GM15510 (cell line): Measurements from ENCODE around the gene MYO3B.

Experiments used
- POLR2A ChIP-seq: IDR thresholded peaks from 3 replicates; pipeline ENCODE4 v1.6.1; 2011; ENCODE audit warnings: borderline replicate concordance; ENCODE audit not compliant: insufficient read length; ENCODE audit errors: extremely low read depth

The MYO3B gene

DNA sequence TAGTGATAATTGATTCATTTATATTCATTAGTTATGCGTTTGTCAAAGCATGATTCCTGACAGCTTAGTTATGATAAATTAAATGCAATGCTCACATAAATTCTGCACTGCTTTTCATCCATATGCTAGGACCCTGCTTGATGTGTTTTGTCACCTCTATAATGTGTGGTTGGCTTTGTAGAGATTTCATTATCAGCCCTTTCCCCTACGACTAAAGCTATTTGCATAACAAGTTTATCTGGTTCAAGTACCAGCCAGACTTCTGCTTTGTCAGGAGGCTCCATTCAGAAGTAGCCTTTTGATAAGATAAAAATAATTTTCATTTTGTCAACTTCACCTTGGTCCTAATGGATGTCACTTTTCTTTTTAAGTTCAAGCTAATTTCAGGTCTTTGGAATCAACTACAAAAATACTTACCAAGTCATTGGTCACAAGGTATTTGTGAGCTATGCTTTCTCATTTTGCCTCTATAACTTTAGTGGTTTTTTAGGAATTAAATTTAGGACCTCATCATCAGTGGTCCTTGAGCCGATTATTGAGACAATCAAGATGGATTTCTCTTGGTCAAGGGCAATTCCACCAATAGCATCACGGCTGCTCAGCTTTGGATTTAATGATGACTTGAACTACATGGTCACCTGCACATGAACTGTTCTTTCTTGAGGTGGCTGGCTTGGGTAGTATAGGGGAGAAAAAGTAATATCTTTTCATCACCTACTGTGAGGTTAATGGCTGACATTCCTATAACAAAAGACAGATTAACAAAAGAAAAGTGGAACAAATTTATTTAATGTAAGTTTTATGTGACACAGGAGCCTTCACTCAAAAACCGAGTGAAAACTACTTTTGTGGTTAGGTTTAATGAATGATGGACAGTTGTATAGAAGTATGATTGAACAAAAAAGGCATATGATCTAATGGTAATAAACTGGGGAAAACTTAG, 162.1 kb downstream of the MYO3B start:
- no peak for TF ChIP-seq POLR2A

DNA sequence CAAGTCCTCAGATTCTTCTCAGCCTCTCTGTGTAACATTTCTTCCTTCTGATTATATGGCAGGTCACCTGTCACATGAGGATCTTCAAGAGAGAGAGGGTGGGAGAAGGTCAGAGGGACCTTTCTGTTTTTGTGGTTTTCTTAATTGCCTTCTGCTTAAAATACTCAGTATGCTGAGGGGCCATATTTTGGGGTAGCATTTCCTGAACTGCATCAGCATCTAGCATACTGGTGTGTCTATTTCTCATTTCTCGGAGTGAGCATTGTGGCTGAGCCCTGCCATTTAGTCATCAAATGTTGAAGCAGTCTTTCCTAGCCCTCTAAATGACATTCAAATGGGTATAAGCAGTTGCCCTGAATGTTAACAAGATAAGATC, 162.7 kb downstream of the MYO3B start:
- no peak for TF ChIP-seq POLR2A

DNA sequence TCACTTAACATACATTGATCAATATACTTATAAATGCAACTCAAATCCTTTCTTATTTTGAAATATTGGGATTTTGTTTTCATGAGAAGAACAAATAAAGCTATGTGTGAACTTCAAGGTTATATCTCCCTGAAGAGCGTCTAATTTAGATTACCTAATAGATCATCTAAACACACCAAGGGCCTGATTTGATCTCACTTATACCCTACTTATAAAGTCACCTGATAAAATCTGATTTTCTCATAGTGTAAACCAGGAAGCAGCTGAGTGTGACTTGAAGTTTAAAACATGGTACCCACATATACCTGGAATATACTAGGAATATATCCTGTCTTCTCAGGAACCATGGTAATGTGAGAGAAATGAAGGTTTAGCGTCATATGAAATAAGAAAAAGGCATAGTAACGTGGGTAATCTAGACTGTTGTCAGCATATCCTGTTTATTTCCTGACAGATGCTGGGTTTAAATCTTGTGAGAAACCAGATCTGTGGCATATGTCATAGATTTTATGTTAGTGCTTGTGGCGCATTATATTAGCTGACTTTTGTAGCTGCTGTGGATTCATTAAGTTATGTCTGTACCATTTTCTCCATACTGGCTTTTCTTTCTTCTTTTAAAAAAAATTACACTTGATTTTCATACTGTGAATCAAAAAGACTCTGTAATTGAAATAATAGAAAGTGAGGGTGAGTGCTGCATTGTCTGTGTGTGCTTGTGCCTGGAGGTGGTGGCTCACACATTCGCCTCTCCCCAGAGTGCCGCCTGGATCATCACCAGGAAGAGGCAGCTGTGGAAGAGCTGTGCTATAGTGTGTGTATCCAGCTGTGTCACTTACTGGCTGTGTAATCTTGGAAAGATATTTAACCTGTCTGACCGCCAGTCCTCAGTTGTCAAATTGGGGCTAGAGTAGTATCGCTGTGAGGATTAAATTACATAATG, 164.0 kb downstream of the MYO3B start:
- no peak for TF ChIP-seq POLR2A

DNA sequence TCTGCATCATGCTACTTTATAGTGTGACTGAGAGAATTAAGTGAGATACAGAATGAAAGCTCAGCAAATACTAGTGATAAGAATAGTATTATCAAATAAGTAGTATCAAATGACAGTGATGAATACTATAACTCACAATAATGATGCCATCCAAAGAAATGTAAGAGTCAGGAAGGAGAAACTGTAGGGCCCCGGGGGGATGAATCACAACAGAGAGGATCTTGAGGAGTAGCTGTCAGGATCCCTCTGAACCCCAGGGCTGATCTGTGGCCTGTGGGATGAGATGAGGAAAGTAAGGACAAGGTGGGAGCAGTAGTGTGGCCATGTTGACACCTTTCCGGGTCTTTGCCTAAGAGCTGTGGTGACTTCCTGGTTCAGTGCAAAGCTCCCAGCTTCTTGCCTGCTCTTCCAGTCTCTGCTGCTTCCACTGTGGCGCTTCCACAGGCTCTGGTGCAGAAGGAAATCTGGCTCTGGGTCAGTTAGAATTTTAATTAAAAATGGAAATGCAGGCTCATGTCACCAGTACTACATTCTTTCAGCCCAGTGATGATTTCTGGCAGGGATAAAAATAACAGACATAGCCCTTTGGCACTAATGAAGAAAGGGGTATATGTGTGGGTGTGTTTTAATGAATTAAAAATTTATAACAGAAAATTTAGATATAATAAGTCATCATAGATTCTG, 166.9 kb downstream of the MYO3B start:
- no peak for TF ChIP-seq POLR2A

DNA sequence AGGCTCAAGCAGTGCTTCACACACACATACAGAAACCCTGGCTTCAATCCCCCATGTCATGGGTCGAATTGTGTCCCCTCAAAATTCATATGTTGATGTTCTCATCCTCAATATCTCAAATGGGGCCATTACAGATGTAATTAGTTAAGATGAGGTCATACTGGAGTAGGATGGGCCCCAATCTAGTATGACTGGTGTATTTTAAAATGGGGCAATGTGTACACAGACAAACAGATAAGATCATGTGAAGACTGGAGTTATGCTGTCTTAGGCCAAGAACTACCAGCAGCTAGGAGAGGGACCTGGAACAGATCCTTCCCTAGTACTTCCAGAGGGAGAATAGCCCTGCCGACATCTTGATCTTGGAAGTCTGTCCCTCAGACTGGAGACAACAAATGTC, 167.7 kb downstream of the MYO3B start:
- TF ChIP-seq POLR2A = no peak

DNA sequence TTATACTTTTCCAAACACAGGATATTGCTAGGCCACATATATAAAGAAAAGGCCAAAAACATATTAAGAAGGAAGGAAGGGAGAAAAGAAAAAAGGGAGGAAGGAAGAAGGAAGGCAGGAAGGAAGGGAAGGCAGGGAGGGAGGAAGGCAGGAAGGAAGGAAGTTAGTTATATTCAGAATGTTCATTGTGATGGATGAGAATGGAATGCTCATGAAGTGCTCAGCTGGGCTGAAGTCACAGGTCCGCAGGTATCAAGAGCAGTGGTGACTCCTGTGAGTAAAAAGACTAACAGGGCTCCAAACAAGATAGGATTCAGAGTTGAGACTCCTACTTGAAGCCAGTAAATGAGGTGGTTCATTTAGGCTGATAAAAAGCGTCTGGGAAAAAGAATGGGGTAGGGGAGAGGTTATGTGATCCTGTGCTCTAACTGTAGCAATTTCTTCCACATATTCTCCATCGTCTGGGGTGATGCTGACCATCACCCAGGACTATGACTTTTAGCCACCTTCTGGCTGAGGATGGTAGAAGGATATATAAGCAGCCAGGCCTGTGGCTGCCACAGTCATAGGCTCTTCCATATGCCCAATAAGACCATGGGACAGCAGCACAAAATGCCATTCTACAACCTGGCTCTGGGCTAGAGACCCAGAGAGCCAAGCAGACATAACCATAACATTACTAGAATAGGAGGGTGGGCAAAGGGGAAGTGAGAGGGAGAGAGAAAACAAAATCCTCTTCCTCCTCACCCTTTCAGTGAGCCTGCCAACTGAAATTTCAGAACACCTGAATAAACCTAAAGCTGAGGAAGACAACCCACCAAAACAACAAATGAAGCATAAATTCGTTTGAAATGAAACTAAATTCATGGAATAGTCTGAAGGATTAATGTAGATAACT, 173.2 kb downstream of the MYO3B start:
- TF ChIP-seq POLR2A = no peak

DNA sequence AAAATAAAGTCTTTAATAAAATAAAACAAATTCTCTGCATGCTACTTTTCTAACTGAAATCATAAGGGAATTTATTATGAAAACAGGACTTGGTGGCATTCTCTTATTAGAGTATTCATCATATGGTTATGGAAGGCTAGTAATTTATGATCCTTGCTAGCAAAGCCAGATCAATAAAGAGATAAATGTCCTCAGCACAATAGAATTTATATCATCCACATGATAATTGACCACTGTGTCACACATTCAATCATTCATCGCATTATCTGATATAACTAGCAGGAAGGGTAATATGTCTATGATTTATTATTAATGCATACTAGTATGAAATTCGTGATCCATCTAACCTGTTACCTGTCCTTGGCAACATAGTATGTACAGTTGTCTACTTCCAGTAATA, 175.8 kb downstream of the MYO3B start:
- no peak for TF ChIP-seq POLR2A

DNA sequence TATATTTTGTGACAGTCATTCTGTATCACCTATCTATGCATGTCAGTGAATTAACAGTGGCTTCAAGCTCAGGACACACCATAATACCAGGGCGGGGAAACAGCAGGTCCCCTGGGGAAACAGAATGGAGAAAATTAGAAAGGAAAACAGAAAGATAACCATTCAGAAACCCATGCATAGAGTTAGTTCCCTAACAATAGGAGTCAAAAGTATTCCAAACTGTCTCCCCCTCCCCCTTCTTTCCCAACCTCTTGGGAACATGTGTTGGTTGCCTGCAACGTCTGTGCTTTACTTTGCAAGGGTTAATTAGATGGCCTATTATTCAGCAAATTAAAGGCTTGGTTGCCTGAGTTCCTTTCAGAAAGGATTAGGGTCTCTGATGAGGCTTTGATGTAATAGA, 176.4 kb downstream of the MYO3B start:
- TF ChIP-seq POLR2A = no peak

DNA sequence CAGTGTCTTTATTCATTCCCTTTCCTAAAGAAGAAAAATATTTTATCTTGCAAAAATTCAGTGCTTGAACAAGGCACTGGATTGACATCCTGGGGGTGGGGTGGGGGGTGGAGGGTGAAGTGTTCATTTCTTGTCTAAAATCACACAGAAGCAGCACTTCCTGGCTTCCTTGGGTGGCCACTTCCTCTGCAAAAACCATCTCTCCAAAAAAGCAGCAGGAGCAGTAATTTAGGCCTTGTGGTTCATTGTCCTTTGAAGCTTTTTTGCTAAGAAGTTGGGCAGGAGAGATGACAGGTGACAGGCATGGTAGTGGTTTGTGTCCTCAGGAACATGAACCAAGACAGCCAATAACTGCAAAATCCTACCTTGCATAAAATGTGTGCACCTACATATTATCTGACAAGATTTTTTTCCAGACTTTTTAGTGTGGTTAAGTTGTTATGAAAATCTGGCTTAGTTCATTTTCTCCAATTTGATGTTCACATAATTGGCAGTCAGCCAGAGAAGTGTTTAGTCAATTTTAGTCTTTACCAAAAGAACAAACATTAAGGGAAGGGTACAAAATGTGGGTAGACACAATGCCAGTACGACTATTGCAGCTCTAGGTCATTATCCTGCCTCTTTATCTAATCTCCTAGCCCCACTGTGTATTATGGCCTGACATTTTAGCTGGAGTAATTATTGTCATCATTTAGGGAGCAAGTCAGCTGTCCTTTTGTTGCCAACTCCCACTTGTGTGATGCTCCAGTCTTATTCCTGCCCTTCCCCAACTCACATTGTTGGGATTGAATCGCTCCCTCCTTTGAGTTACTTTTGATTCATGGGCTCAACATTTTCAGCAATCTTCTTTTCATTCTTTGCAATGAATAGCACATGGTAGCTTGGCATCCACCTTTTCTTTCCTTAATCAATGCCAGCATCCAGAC, 177.2 kb downstream of the MYO3B start:
- no peak for TF ChIP-seq POLR2A

DNA sequence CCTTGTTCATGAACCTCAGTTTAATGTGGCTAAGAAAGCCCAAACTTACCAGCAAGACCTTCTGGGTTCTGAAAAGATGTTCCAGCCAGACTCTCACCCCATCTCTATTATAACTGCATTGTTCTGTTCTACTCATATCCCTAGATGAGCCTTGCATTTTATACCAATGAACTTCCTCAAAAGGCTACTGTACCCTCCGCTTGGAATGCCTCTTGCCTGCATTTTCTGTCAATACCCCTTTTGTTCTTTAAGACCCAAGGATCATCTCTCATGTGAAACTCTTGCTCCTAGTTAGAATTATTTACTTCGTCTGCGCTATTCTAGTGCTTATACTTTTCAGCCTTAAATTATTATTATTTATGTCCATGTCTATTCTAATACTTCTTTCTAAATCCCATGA, 181.5 kb downstream of the MYO3B start:
- TF ChIP-seq POLR2A = no peak

DNA sequence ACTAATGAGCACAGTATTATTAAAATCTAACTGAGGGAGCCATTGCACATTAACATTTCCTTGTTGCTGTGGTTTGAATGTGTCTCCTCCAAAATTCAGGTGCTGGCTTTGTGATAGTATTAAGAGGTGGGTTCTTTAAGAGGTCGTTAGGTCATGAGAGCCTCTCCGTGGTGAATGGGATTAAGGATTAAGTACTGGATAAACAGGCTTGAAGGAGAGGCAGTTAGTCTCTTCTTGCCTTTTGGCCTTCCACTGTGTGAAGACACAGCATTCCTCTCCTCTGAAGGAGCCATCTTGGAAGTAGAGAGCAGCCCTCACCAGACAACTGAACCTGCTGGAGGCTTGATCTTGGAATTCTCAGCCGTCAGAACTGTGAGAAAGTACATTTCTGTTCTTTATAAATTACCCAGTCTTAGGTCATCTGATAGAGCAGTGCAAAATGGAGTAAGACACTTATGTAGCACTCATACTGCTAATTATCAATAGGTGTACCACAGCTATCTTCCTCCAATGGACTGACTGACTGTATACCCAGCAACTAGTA, 182.7 kb downstream of the MYO3B start:
- TF ChIP-seq POLR2A = no peak

DNA sequence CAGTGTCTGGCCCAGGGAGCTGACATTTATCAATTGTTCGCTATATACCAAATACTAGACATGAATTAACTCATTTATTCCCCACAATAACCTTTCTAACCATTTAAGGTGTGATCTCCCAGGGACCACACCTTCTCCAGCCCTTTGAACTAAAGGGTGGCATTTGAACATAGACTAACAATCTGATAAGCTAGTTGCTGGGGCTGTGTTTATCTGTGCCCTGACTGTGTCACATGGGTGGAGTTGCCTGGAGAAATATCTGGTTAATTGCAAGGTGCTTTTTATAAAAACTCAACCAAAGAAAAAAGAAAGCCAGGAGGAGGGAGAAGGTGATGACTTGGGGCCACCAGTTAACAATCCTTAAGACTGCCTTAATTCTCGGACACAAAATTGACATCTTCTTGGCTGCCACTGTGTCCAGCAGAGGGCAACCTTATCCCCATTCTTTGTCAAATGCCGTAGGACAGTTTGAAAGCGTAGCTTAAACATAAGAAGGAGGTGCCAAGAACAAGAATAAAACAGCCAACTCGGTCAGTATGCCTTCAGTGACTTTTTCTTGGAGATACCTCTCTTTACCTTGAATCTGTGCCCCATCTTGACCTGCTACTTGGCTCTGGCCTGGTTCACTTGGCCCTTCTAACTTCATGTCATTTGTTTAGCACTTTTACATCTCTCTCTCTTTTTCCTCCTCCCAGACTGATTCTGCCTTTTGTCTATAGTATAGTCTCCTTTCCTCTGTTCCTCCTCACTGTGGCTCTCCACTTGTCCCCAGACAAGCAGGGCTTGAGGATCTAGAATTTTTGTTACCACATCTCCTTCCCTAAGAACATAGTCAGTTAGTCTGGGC, 183.4 kb downstream of the MYO3B start:
- no peak for TF ChIP-seq POLR2A
